ENCODE results near the gene JADE2.

GRCh38 chr5:134608555-134608954 is 83.1 kb downstream of the JADE2 start:
- TF ChIP-seq CTCF (IDR thresholded peaks at IDR 0.05; ENCODE audit: low read length) (no peak), EZH2 (IDR thresholded peaks at IDR 0.05; ENCODE audit: borderline replicate concordance, low read length) (no peak)

Measured in OCI-LY1 (cell line).